ENCODE results near the gene PEMT. TPM values are rescaled to one million over a fixed set of nuclear protein-coding genes. Genes with fewer than 3 reads are reported as not detected.

The PEMT gene
- total RNA-seq, 1 experiment from 2014 or later, result 61.4 TPM

GRCh38 chr17:17553217-17554195 lies 38.0 kb downstream of the PEMT start:
- no peak for DNase-seq (ENCODE audit: low read depth)

- no peak for DNase-seq (ENCODE audit: low read depth)
Observed at GRCh38 chr17:17552351-17553216, 38.9 kb downstream of the PEMT start.

GRCh38 chr17:17551361-17551760 lies 40.1 kb downstream of the PEMT start:
- no peak for DNase-seq (ENCODE audit: low read depth)

- no peak for DNase-seq (ENCODE audit: low read depth)
Observed at GRCh38 chr17:17549732-17550366, 41.7 kb downstream of the PEMT start.

- DNase-seq (ENCODE audit: low read depth), result no peak
Observed at GRCh38 chr17:17548044-17548443, 43.5 kb downstream of the PEMT start.

- DNase-seq (ENCODE audit: low read depth), result no peak
Observed at GRCh38 chr17:17547210-17547764, 44.2 kb downstream of the PEMT start.

- DNase-seq (ENCODE audit: low read depth), result no peak
Observed at GRCh38 chr17:17546399-17547185, 44.9 kb downstream of the PEMT start.

- DNase-seq (ENCODE audit: low read depth), result no peak
Observed at GRCh38 chr17:17545984-17546383, 45.5 kb downstream of the PEMT start.

GRCh38 chr17:17545031-17545820 lies 46.3 kb downstream of the PEMT start:
- DNase-seq (ENCODE audit: low read depth), result no peak

GRCh38 chr17:17542906-17543635 lies 48.4 kb downstream of the PEMT start:
- no peak for DNase-seq (ENCODE audit: low read depth)

GRCh38 chr17:17541640-17542001 lies 49.9 kb downstream of the PEMT start:
- DNase-seq (ENCODE audit: low read depth), result no peak

GRCh38 chr17:17540935-17541639 lies 50.4 kb downstream of the PEMT start:
- no peak for DNase-seq (ENCODE audit: low read depth)

GRCh38 chr17:17540278-17540906 lies 51.1 kb downstream of the PEMT start:
- DNase-seq (ENCODE audit: low read depth), result no peak

GRCh38 chr17:17539591-17539990 lies 51.9 kb downstream of the PEMT start:
- DNase-seq (ENCODE audit: low read depth), result no peak

- peak; percentile 35 for DNase-seq (ENCODE audit: low read depth)
Observed at GRCh38 chr17:17538417-17539391, 52.8 kb downstream of the PEMT start.

GRCh38 chr17:17537311-17538099 lies 54.0 kb downstream of the PEMT start:
- DNase-seq (ENCODE audit: low read depth), result peak; percentile 29

Measured in Daoy (cell line).